Adipocyte (in vitro differentiated cells): ENCODE results near the gene KRTAP10-5.

ENCODE experiments used
- DNase-seq: peaks from one replicate; pipeline ENCODE4 v3.0.0-alpha.2; 2015; ENCODE audit warnings: low read depth
- H3K27me3 ChIP-seq: replicated peaks from 2 replicates; pipeline ENCODE4 v1.7.0; 2013; ENCODE audit warnings: mild to moderate bottlenecking, low read length, moderate library complexity; ENCODE audit not compliant: control insufficient read depth, insufficient read depth
- H3K36me3 ChIP-seq: 2 replicates; pipeline ENCODE4 v1.7.0; 2013; ENCODE audit warnings: low read length, mild to moderate bottlenecking, moderate library complexity; ENCODE audit not compliant: control insufficient read depth, insufficient read depth, severe bottlenecking
- H3K4me1 ChIP-seq: 2 replicates; pipeline ENCODE4 v1.7.0; 2013; ENCODE audit warnings: mild to moderate bottlenecking, low read length, moderate library complexity; ENCODE audit not compliant: control insufficient read depth, insufficient read depth
- H3K4me3 ChIP-seq: 2 replicates; pipeline ENCODE4 v1.7.0; 2013; ENCODE audit warnings: mild to moderate bottlenecking, low read length, moderate library complexity
- H3K9ac ChIP-seq: 2 replicates; pipeline ENCODE4 v1.7.0; 2013; ENCODE audit warnings: mild to moderate bottlenecking, low read length, moderate library complexity
- H3K9me3 ChIP-seq: 2 replicates; pipeline ENCODE4 v1.7.0; 2013; ENCODE audit warnings: mild to moderate bottlenecking, low read length, moderate library complexity; ENCODE audit not compliant: control insufficient read depth

The KRTAP10-5 gene

DNA sequence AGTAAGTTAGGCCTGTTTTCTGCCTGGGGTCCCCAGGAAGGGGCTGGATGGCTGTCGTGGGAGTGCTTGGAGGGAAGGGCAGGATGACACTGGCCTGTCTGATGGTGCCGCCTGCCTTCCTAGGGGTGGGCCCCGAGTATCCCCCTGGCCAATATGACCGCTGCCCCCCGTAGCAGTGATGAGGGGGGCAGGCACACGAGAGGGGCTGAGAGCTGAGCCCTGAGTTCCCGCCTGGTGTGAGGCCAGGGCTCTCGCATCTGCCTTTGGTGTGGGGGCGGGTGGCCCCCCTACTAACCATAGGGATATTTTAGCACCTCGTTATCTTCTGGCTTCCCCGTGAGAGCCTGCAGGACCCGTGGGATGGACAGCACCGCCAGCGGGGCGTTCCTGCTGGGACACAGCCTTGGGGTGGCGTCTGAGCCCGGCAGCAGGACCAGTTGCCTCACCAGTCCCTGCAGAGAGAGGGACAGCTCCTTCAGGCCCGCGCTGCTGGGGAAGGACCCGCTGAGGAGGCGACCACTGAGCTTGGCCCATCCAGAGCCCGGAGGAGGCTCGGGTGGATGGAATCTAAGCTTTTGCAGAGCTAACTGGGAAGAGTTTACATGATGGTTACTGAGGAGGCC lies 50.8 kb downstream of the KRTAP10-5 start:
- Histone ChIP-seq H3K36me3 (no peaks in the 10 kb centered on the region), H3K4me1 (no peaks in the 10 kb centered on the region), H3K4me3 (no peak overlapping the region), H3K9me3 (no peaks in the 10 kb centered on the region), H3K27me3 (peaks cover 14% of the 10 kb centered on the region), H3K9ac (no peak overlapping the region)
- DNase-seq: no peak
